HCT116 (cell line): ENCODE data around the gene SH2D1B. TPM values are rescaled to one million over a fixed set of nuclear protein-coding genes. Genes with fewer than 3 reads are reported as not detected.

ENCODE experiments used
- ATAC-seq: fragments of 200-7000 bp; cut with Tn5 transposase; 2 replicates; pipeline ENCODE4 v1.9.1; 2020; ENCODE audit warnings: mild to moderate bottlenecking, moderate library complexity
- BruUV-seq: library from RNA; stranded (reverse); fragments of 400-500 nt; replicated peaks from 2 replicates; lab custom pipeline; 2021; lab: Mats Ljungman, UMichigan
- CTCF ChIA-PET: fragments of 300-600 bp; sonication (Branson Sonifier 250); formaldehyde crosslinking; loops from one replicate; lab custom pipeline; 2021; ENCODE audit warnings: antibody characterized with exemption; lab: Charles Lee
- POLR2A ChIA-PET: fragments of 300-600, 350-600 bp; sonication (Branson Sonifier 250); formaldehyde crosslinking; loops from one replicate; lab custom pipeline; 2021; ENCODE audit warnings: antibody characterized with exemption; lab: Charles Lee
- RAD21 ChIA-PET, 2 experiments: fragments of 300-600 bp; sonication (Branson Sonifier 250); formaldehyde crosslinking; loops; one replicate each; lab custom pipeline; 2023; ENCODE audit warnings: low total read pairs in 2 of 2; ENCODE audit not compliant: uncharacterized antibody in 2 of 2, unreplicated experiment in 2 of 2, low non-redundant PET in 1 of 2; lab: Charles Lee
- DNase-seq: peaks from one replicate; pipeline ENCODE4 v3.0.0-alpha.2; 2010; ENCODE audit warnings: low read depth, low spot score
- H2AFZ ChIP-seq: fragments of 200-600 bp; shearing (Covaris generic), sonication (generic); 2 replicates; pipeline ENCODE4 v1.6.1; 2017; ENCODE audit warnings: low read depth, mixed run types, mixed read lengths, antibody characterized with exemption, low read length; ENCODE audit not compliant: poor library complexity, severe bottlenecking
- H3K27ac ChIP-seq: 2 replicates; pipeline ENCODE4 v1.5.1; 2012; ENCODE audit warnings: low read depth, low read length
- H3K27me3 ChIP-seq: fragments of 200-600 bp; sonication (generic); 2 replicates; pipeline ENCODE4 v1.6.1; 2016; ENCODE audit warnings: mixed run types, low read length, mixed read lengths; ENCODE audit not compliant: insufficient read depth
- H3K36me3 ChIP-seq, 2 experiments: fragments of 200-500 bp in 1 of 2; fragments of 200-600 bp in 1 of 2; sonication (Bioruptor generic) in 1 of 2; sonication (generic) in 1 of 2; 2 replicates each; pipeline versions ENCODE4 v1.5.1 to v1.6.1; 2014 to 2016; ENCODE audit warnings: low read length in 2 of 2, inconsistent platforms in 1 of 2, mixed read lengths in 1 of 2, mixed run types in 1 of 2; ENCODE audit not compliant: insufficient read depth in 2 of 2, control insufficient read depth in 1 of 2
- H3K4me1 ChIP-seq, 2 experiments: fragments of 200-600 bp in 1 of 2; sonication (generic) in 1 of 2; 2 replicates each; pipeline versions ENCODE4 v1.5.1 to v1.6.1; 2012 to 2017; ENCODE audit warnings: low read length in 2 of 2, inconsistent platforms in 1 of 2, mild to moderate bottlenecking in 1 of 2, mixed read lengths in 1 of 2, mixed run types in 1 of 2, moderate library complexity in 1 of 2; ENCODE audit not compliant: insufficient read depth in 2 of 2, control insufficient read depth in 1 of 2
- H3K4me2 ChIP-seq: fragments of 200-600 bp; sonication (generic); 2 replicates; pipeline ENCODE4 v1.6.1; 2017; ENCODE audit warnings: mixed run types, low read length, mixed read lengths
- H3K4me3 ChIP-seq, 2 experiments: fragments of 200-600 bp in 1 of 2; sonication (generic) in 1 of 2; replicated peaks in 1 of 2; 2 replicates each; pipeline ENCODE4 v1.5.1; 2011 to 2016; ENCODE audit warnings: low read length in 2 of 2, control low read depth in 1 of 2, low read depth in 1 of 2, mild to moderate bottlenecking in 1 of 2, mixed read lengths in 1 of 2, mixed run types in 1 of 2
- H3K79me2 ChIP-seq: fragments of 200-600 bp; sonication (generic); 2 replicates; pipeline ENCODE4 v1.6.1; 2017; ENCODE audit warnings: mild to moderate bottlenecking, mixed run types, low read length, moderate library complexity, mixed read lengths; ENCODE audit not compliant: insufficient read depth
- H3K9ac ChIP-seq: fragments of 200-600 bp; sonication (generic); 2 replicates; pipeline ENCODE4 v1.6.1; 2016; ENCODE audit warnings: low read length, mixed read lengths
- H3K9me2 ChIP-seq: fragments of 200-600 bp; sonication (generic), shearing (Covaris generic); 2 replicates; pipeline ENCODE4 v1.6.1; 2017; ENCODE audit warnings: mixed run types, mild to moderate bottlenecking, moderate library complexity; ENCODE audit not compliant: insufficient read depth
- H3K9me3 ChIP-seq, 2 experiments: fragments of 200-500 bp in 1 of 2; fragments of 200-600 bp in 1 of 2; sonication (Bioruptor generic) in 1 of 2; sonication (generic) in 1 of 2; 2 replicates each; pipeline ENCODE4 v1.6.1; 2014 to 2017; ENCODE audit warnings: low read length in 2 of 2, mixed read lengths in 2 of 2, inconsistent platforms in 1 of 2, low read depth in 1 of 2, mild to moderate bottlenecking in 1 of 2, mixed run types in 1 of 2, moderate library complexity in 1 of 2; ENCODE audit not compliant: control insufficient read depth in 1 of 2, insufficient read depth in 1 of 2
- H4K20me1 ChIP-seq: fragments of 200-600 bp; sonication (generic), shearing (Covaris generic); 2 replicates; pipeline ENCODE4 v1.6.1; 2017; ENCODE audit warnings: mixed run types, mild to moderate bottlenecking, moderate library complexity; ENCODE audit not compliant: insufficient read depth
- ATF3 ChIP-seq: IDR thresholded peaks from 2 replicates; pipeline ENCODE4 v1.6.1; 2012
- CEBPB ChIP-seq: IDR thresholded peaks from 2 replicates; pipeline ENCODE4 v1.6.1; 2012; ENCODE audit warnings: low read depth
- CTCF ChIP-seq, 3 experiments: fragments of 200-600 bp in 1 of 3; sonication (generic) in 1 of 3; IDR thresholded peaks in 2 of 3; conservative IDR thresholded peaks in 1 of 3; 2 replicates each; pipeline ENCODE4 v1.5.1; 2012 to 2017; ENCODE audit warnings: low read depth in 2 of 3, low read length in 2 of 3, antibody characterized with exemption in 1 of 3, borderline replicate concordance in 1 of 3, control low read depth in 1 of 3, mild to moderate bottlenecking in 1 of 3, mixed read lengths in 1 of 3, mixed run types in 1 of 3, moderate library complexity in 1 of 3; ENCODE audit not compliant: insufficient read depth in 1 of 3
- ELF1 ChIP-seq: IDR thresholded peaks from 2 replicates; pipeline ENCODE4 v1.6.1; 2012; ENCODE audit warnings: low read depth, borderline replicate concordance
- EZH2 ChIP-seq: fragments of 200-600 bp; sonication (generic); IDR thresholded peaks from 2 replicates; pipeline ENCODE4 v1.6.1; 2017; ENCODE audit warnings: antibody characterized with exemption, mixed run types
- POLR2A ChIP-seq: IDR thresholded peaks from 2 replicates; pipeline ENCODE4 v1.7.0; 2011; ENCODE audit warnings: borderline replicate concordance; ENCODE audit not compliant: insufficient read depth, insufficient read length; ENCODE audit errors: extremely low read depth
- RAD21 ChIP-seq: IDR thresholded peaks from 2 replicates; pipeline ENCODE4 v1.6.1; 2012; ENCODE audit warnings: low read depth, mild to moderate bottlenecking
- REST ChIP-seq: IDR thresholded peaks from 2 replicates; pipeline ENCODE4 v1.6.1; 2012; ENCODE audit warnings: low read depth
- SIN3A ChIP-seq: IDR thresholded peaks from 2 replicates; pipeline ENCODE4 v1.6.1; 2012; ENCODE audit warnings: low read depth
- SP1 ChIP-seq: IDR thresholded peaks from 2 replicates; pipeline ENCODE4 v1.6.1; 2012; ENCODE audit warnings: low read depth
- SRF ChIP-seq: IDR thresholded peaks from 2 replicates; pipeline ENCODE4 v1.6.1; 2012; ENCODE audit warnings: low read depth
- ZBTB33 ChIP-seq: IDR thresholded peaks from 2 replicates; pipeline ENCODE4 v1.6.1; 2011; ENCODE audit warnings: mild to moderate bottlenecking, low read length, moderate library complexity; ENCODE audit not compliant: insufficient replicate concordance; ENCODE audit errors: extremely low read depth
- ZFX ChIP-seq: fragments of 450-650 bp; IDR thresholded peaks from 2 replicates; pipeline ENCODE4 v1.6.1; 2017
- ZNF274 ChIP-seq: fragments of 200-500 bp; sonication (Bioruptor generic); IDR thresholded peaks from 2 replicates; pipeline ENCODE4 v1.6.1; 2014; ENCODE audit warnings: mild to moderate bottlenecking, low read depth, low read length, inconsistent platforms
- intact Hi-C: fragments of 100-400 bp; cut with micrococcal nuclease; formaldehyde crosslinking; loops from 2 replicates; pipeline ENCODE4 v1.10.0; 2022
- total RNA-seq: library from RNA; stranded (reverse); gene quantifications from one replicate; pipeline ENCODE4 v1.2.1, GENCODE V29; 2021; ENCODE audit not compliant: unreplicated experiment

SH2D1B gene
- total RNA-seq, 1 experiment from 2014 or later: 0.12 TPM

- H3K36me3 ChIP-seq: peaks cover 0 to 3% of the 10 kb centered on the region in 2 experiments; a peak in 1 of 4 replicates
- TF ChIP-seq EZH2: no peak
- TF ChIP-seq SIN3A: no peak
- TF ChIP-seq ZNF274: no peak
- no peak for TF ChIP-seq RAD21
- TF ChIP-seq CTCF (IDR thresholded peaks at IDR 0.05 in 2 of 3, conservative IDR thresholded peaks at IDR 0.05 in 1 of 3; ENCODE audit: borderline replicate concordance in 1 of 3, insufficient read depth in 1 of 3, low read depth in 2 of 3, low read length in 2 of 3): no peak
- ChIA-PET CTCF (no interaction called here), POLR2A (no interaction called here), RAD21 (no interaction called here)
- no peaks in the 10 kb centered on the region for H3K79me2 ChIP-seq
- H3K27me3 ChIP-seq: no peaks in the 10 kb centered on the region
- H3K9me3 ChIP-seq: no peaks in the 10 kb centered on the region
- intact Hi-C loops: no loop called here
- no peak overlapping the region for H2AFZ ChIP-seq
- H4K20me1 ChIP-seq: no peaks in the 10 kb centered on the region
- DNase-seq: no peak
- H3K9me2 ChIP-seq: no peaks in the 10 kb centered on the region
- peaks cover 0 to 6% of the 10 kb centered on the region in 2 experiments; a peak in 1 of 4 replicates for H3K4me1 ChIP-seq
- no peak; the same call in 1 of the 2 replicates for ATAC-seq
- H3K4me3 ChIP-seq: no peak overlapping the region
- H3K9ac ChIP-seq: no peak overlapping the region
- no peak overlapping the region for H3K4me2 ChIP-seq
- no peak overlapping the region for H3K27ac ChIP-seq
- BruUV-seq: no TSS peak
These were observed 45.3 kb downstream of the SH2D1B start for GRCh38 chr1:162366671-162367070.

- POLR2A ChIA-PET: no interaction called here
- Histone ChIP-seq H3K4me1 (peaks cover 0 to 6% of the 10 kb centered on the region in 2 experiments; a peak in 1 of 4 replicates), H3K9me2 (no peaks in the 10 kb centered on the region), H3K4me2 (no peak overlapping the region), H3K4me3 (no peak overlapping the region), H3K27ac (no peak overlapping the region), H3K27me3 (no peaks in the 10 kb centered on the region), H3K36me3 (peaks cover 0 to 3% of the 10 kb centered on the region in 2 experiments; a peak in 1 of 4 replicates), H3K79me2 (no peaks in the 10 kb centered on the region), H4K20me1 (no peaks in the 10 kb centered on the region), H2AFZ (no peak overlapping the region), H3K9me3 (no peaks in the 10 kb centered on the region), H3K9ac (no peak overlapping the region)
- no TSS peak for BruUV-seq
- CTCF ChIA-PET: no interaction called here
- ATAC-seq (no peak), DNase-seq (no peak)
- RAD21 ChIA-PET: no interaction called here
- intact Hi-C loops: no loop called here
- TF ChIP-seq SRF (no peak), ATF3 (no peak), ELF1 (no peak), ZNF274 (no peak), ZFX (no peak), CEBPB (no peak), POLR2A (no peak), ZBTB33 (no peak), SP1 (no peak), REST (no peak)
These were observed 45.8 kb downstream of the SH2D1B start for GRCh38 chr1:162366149-162366548.
